ENCODE results near the gene PPCDC.
A peak's percentile ranks its signal among the peaks of the same experiment; 100 is the strongest.

PPCDC gene

DNA sequence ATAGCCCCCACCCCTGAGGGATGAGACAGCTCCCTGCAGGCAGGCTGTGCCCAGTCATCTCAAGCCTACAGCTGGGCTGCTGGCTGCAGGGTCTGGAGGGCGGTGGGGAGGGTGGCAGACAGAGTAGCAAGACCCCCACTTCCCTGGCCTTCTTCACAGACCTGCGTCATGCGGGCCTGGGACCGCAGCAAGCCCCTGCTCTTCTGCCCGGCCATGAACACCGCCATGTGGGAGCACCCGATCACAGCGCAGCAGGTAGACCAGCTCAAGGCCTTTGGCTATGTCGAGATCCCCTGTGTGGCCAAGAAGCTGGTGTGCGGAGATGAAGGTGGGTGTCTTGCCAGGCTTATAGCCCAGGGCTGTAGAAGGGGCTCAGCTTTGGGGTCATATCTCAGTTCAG is 25.0 kb downstream of the PPCDC start:
- no peak for DNase-seq

DNA sequence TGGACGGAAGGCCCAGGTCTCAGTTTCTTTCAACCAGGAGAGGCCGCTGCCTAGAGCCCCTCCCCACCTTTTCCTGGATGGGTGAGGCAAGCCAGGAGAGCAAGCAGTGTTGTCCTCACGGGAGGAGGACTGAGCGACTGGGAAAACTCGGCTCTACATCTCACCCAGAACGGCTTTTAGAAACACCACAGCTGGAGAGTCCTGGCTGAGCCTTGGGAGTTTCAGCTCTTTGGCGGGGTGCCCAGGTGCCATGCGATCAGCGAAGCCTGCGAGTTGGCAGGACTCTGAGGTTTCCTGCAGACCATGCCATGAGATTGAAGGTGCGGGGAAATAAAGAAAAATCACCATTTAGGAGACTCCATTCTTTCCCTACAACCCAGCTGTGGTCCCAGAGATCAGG is 26.0 kb downstream of the PPCDC start:
- no peak for DNase-seq

- DNase-seq: no peak
Measured at GRCh38 chr15:75050283-75050682, 26.9 kb downstream of the PPCDC start.

DNA sequence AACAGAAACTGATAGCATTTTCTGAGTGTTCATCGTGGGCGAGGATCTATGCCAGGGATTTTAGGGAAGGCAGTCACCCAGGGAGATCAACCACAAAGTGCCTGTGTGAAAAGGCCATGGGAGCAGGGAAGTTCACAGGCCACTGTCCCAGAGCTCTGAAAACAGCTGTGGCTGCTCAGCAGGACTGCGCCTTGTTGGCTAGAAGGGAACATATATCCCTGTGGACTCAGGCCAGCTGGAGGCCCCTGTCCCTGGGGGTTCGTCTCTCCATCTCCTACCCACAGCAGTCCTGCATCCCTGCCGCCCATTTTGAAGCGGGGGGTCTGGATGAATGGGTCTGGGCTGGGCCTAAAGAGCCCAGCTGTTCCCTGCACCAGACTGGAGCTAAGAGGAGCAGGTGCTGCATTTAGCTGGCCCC is 27.8 kb downstream of the PPCDC start:
- no peak for DNase-seq

DNA sequence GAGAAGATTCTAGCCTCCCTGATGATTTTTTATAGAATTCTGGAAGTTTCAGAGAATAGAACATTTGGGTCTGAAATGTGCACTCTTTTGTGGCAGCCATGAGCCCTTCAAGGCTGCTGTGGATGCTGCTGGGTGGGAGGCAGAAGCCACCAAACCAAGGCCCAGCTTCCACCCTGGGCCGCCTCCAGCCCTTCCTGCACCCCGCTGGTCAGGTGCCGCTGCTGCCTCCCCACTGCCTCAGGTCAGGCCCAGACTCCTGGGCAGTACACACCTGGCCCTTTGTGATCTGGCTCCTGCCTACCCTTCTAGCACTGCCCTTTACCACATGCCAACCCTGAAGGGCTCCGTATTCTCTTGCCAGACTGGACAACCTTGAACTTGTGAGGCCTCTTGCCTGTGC is 28.3 kb downstream of the PPCDC start:
- no peak for DNase-seq

GRCh38 chr15:75052972-75053747 is 29.8 kb downstream of the PPCDC start:
- DNase-seq: no peak

DNA sequence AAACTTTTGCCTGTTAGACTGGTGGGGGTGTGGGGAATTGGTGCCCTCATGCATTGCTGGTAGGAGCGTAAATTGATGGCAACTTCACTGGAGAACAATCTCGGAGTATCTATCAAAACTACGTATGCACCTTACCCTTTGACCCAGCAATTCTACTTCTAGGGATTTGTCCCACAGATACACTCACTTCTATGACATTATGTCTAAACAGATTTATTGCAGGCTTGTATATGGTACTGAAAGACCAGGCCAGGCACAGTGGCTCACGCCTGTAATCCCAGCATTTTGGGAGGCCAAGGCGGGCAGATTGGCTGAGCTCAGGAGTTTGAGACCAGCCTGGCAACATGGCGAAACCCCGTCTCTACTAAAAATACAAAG is 30.3 kb downstream of the PPCDC start:
- DNase-seq: no peak

- DNase-seq: no peak
Measured at GRCh38 chr15:75054172-75054897, 30.9 kb downstream of the PPCDC start.

GRCh38 chr15:75056036-75056435 is 32.6 kb downstream of the PPCDC start:
- DNase-seq: no peak

DNA sequence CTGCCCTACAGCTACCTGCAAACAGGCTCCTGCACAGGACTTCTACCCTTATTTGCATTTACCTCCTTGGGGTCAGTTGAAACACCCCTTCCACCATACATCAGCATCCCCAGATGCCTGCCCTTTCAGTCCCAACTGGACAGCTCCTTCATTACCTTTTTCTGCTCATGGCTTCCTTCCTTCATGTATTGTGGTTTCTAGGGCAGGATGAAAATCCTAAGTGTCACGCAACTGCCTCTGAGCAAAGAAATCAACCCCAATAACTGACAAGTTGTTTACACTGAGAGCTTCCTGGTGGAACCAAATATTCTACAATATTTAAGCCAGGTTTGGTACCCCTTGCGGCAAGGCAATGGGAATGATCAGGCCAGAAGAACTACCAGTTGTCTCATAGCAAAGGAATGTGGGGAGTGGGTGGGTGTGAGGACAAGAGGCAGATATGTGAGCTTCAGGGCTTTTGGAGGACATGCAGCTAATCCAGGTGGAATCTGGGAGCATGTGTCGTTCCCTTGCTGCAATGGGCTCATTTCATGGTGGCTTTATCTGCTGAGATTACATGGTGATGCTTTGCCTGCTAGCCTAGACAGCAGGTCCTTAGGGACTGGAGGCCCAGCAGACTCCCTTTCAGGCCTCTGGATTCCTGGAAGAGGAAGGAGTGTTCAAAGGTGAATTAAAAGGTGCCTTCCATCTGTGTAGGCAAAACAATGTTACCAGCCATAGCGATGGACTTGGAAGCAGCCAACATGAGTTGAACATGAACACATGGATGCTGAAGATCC is 34.9 kb downstream of the PPCDC start:
- DNase-seq: no peak

DNA sequence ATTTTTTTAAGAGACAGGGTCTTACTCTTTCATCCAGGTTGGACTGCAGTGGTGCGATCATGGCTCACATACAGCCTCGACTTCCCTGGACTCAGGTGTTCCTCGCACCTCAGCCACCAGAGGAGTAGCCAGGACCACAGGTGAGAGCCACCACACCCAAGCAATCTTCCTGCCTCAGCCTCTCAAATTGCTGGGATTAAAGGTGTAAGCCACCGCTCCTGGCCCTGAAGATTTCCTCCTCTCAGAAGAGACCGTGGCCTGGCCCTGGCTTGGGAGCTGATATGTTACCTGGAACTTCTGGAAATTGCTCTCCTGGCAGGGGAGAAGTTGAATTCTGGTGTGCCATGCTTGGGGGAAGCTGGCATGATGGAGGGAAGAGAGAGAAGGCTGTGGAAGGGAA is 36.2 kb downstream of the PPCDC start:
- no peak for DNase-seq

- DNase-seq: peak; percentile 50
Measured at GRCh38 chr15:75061272-75061671, 37.9 kb downstream of the PPCDC start.

DNA sequence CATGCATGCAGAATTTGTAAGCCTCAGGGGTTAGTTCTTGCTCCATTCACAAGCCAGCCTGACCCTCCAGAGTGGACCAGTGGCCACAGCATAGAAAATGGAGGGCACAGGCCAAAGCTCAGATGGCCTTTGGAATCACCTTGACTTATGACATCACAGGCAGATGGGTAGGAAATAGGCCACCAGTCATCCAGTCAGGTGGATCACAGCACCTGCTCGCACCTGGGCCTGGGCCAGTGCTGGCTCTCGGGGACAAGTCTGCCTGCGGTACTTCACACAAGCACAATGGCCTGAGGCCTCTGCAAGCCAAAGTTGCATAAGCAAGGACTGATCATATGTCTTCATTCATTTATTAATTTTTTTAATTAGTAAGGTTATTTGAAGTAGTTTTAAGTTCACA is 39.3 kb downstream of the PPCDC start:
- DNase-seq: no peak

- DNase-seq: no peak
Measured at GRCh38 chr15:75063338-75063737, 39.9 kb downstream of the PPCDC start.

DNA sequence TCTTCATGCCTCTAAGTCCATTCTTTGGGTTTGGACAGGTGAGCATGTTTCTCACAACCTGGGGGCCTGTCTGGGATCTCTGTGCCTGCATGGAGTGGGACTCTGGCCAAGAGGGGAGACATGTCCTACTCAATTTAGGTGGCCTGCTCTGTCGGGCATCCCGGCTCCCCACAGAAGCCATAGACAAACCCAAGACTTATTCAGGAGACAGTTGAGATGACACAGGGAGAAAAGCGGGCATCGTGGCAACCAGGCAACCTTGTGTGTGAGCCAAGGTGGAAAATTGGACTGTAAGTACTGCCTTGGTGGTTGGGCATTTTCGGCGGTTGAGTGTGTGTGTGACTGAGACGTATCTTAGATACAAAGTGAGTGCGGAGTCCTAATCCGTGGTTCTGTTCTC is 40.5 kb downstream of the PPCDC start:
- no peak for DNase-seq

GRCh38 chr15:75064846-75065245 is 41.5 kb downstream of the PPCDC start:
- no peak for DNase-seq

DNA sequence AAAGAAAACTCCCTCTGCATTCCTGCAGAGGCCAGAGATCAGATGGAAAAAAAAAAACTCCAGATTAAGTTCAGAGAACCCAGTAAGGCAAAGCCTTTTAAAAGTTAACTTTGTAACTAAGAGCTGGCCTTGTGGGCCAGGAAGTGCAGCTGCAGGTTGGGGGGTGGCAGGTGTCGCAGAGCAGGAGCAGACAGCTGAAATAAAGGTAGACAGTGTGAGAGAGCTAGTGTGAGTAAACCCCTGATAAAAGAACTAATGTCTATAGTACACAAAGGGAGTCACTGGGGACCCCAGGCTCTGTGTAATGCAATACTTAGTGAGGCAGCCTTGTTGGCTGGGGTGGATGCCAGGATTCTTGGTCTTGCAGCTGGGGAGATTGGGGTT is 42.1 kb downstream of the PPCDC start:
- no peak for DNase-seq

- DNase-seq: no peak
Measured at GRCh38 chr15:75065851-75066509, 42.6 kb downstream of the PPCDC start.

GRCh38 chr15:75067123-75067830 is 43.9 kb downstream of the PPCDC start:
- DNase-seq: peak; percentile 48

GRCh38 chr15:75068748-75069147 is 45.4 kb downstream of the PPCDC start:
- DNase-seq: no peak

DNA sequence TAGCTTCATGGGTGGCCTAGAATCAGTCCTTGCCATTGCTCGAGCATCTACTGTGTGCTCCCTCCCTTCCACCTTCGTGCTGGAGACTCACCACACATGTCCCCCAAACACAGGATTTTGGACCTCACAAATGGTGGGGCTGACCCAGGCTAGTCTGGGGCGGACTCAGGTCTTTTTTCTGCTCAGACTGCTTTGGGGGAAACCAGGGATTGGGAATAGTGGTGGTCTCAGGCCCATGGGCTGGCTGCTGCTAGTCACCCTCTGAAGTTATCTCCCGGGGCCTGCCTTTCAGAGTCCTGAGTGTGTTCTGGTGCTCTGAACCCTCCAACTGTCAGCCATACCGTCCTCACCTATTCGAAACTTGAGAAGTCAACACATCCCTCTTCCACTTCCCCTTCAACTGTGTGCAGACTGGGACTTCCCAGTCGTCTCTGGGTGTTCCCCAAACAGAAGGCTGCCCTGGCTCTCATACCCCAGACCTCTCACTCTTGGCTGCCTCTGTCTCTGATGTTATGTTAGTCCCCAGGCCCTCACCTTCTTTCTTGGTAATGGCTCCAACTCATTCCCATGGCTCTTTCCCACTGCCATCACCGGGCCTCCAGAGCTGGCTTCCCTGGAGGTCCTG is 46.0 kb downstream of the PPCDC start:
- no peak for DNase-seq

DNA sequence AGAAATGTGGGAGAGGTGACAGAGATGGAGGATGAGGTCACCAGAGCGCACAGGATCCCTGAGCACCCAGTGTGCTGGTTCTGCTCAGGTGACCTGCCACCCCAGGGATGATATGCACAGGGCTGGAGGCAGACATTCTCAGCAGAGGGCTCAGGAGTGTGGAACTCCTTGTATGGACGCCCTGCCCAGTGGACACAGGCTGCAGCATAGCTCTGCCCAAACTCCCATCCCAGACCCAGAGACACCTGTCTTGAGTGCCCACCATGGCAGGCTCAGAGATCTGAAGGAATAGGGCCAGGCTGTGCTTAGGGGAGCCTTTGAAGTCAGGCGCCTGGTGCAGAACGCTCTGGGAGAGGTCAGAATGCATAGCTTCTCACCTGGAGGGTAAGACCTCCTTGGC is 47.3 kb downstream of the PPCDC start:
- no peak for DNase-seq

All from NK-92 treated with Interleukin-12 subunit alpha and Interleukin-12 subunit beta, amount 100 ng/mL, for 24 hours (cell line).